ENCODE data around the gene MED7. TPM values are rescaled to one million over a fixed set of nuclear protein-coding genes. Genes with fewer than 3 reads are reported as not detected.

Gene MED7
- total and polyA plus RNA-seq, 2 of the 4 experiments (the other 2 are of a cell fraction): 8.6 to 9.0 TPM

GRCh38 chr5:157165261-157165660, 22.6 kb upstream of the MED7 start:
- ChIA-PET CTCF (interaction anchor here (0.6 kb wide), 1 partner anchor 1098 kb away, joined by 3 read pairs; no protein-coding TSS in a partner anchor), POLR2A (ENCODE audit: unreplicated experiment) (no interaction called here)
- intact Hi-C loops (cut with micrococcal nuclease) (no loop called here), dilution Hi-C loops (cut with HindIII; ENCODE audit: low sequenced_read_pairs, unreplicated experiment) (no loop called here), in situ Hi-C loops (cut with MboI; ENCODE audit: low sequenced_read_pairs) (no loop called here)
- Histone ChIP-seq H3K9me3 (ENCODE audit: control insufficient read depth, insufficient read depth, low read length) (no peaks in the 10 kb centered on the region), H3K4me3 (ENCODE audit: insufficient read depth, low read depth, low read length) (no peak overlapping the region), H3K36me3 (ENCODE audit: control insufficient read depth, insufficient read depth, low read length) (no peaks in the 10 kb centered on the region), H2AFZ (replicated peaks; ENCODE audit: low read length, poor library complexity) (no peak overlapping the region), H2BK15ac (ENCODE audit: low read depth, low read length) (no peak overlapping the region), H3K9me1 (ENCODE audit: insufficient read depth, low read length) (no peaks in the 10 kb centered on the region), H2BK120ac (ENCODE audit: low read depth, low read length) (no peak overlapping the region), H3K27me3 (ENCODE audit: control insufficient read depth, insufficient read depth, low read length) (peaks cover 4% of the 10 kb centered on the region), H2BK5ac (ENCODE audit: low read depth, low read length, poor library complexity, severe bottlenecking) (no peak overlapping the region), H4K91ac (ENCODE audit: insufficient read depth, low read depth, low read length) (no peak overlapping the region), H3K4me2 (ENCODE audit: low read depth, low read length) (no peak overlapping the region), H3K9ac (ENCODE audit: low read depth, low read length) (no peak overlapping the region), H2AK5ac (ENCODE audit: low read depth, low read length) (no peak overlapping the region), H4K5ac (ENCODE audit: low read depth, low read length) (no peak overlapping the region), H2AK9ac (replicated peaks; ENCODE audit: low read depth, low read length, poor library complexity) (no peak overlapping the region), H3K14ac (replicated peaks; ENCODE audit: low read depth, low read length) (no peak overlapping the region), H3K4me1 (ENCODE audit: control insufficient read depth, insufficient read depth, low read length) (no peaks in the 10 kb centered on the region), H3K27ac (ENCODE audit: insufficient read depth, low read length) (no peak overlapping the region), H3K56ac (ENCODE audit: extremely low read depth, insufficient read depth, low read length) (no peak overlapping the region), H2BK20ac (ENCODE audit: low read depth, low read length) (no peak overlapping the region), H3K4ac (ENCODE audit: low read depth, low read length) (no peak overlapping the region), H3K18ac (ENCODE audit: low read depth, low read length) (no peak overlapping the region), H3K79me1 (ENCODE audit: low read depth in 1 of 2, low read length in 2 of 2) (no peaks in the 10 kb centered on the region), H4K8ac (ENCODE audit: low read depth in 2 of 2, low read length in 2 of 2) (no peak overlapping the region), H4K20me1 (ENCODE audit: insufficient read depth, low read length) (no peaks in the 10 kb centered on the region), H3K23ac (ENCODE audit: low read depth, low read length) (no peak overlapping the region)
- ATAC-seq (ENCODE audit: low read depth) (no peak), DNase-seq (no peak)
- BruUV-seq (replicated peaks): no TSS peak
- no CpG with 5 or more reads among the region's 4 CpGs for WGBS, 2 experiments (ENCODE audit: extremely low coverage in 2 of 2, insufficient read length in 1 of 2)
- no peak for TF ChIP-seq MXI1 (IDR thresholded peaks at IDR 0.05; ENCODE audit: borderline replicate concordance, low read depth, low read length)
- no peak for TF ChIP-seq CEBPB (IDR thresholded peaks at IDR 0.05; ENCODE audit: low read depth, low read length)
- TF ChIP-seq FOS (IDR thresholded peaks at IDR 0.05; ENCODE audit: low read depth, low read length): no peak
- TF ChIP-seq ELK1 (IDR thresholded peaks at IDR 0.05; ENCODE audit: borderline replicate concordance, low read depth, low read length): no peak

Measured in IMR-90 (cell line).